ENCODE data around the gene MCOLN2. TPM values are rescaled to one million over a fixed set of nuclear protein-coding genes. Genes with fewer than 3 reads are reported as not detected.

Gene MCOLN2
- total RNA-seq, 1 donor from 2014 or later = not detected

- H3K9me3 Mint-ChIP-seq (ENCODE audit: unreplicated experiment) = no peaks in the 10 kb centered on the region
- TF ChIP-seq CTCF (IDR thresholded peaks at IDR 0.05; ENCODE audit: partially characterized antibody, unreplicated experiment) = peak; percentile 91
- no peak overlapping the region for H3K27ac Mint-ChIP-seq (ENCODE audit: unreplicated experiment)
- peak; percentile 45 for DNase-seq
- H3K27me3 Mint-ChIP-seq (ENCODE audit: unreplicated experiment) = peaks cover 4% of the 10 kb centered on the region
- no peaks in the 10 kb centered on the region for H3K36me3 Mint-ChIP-seq (ENCODE audit: unreplicated experiment)
- peaks cover 3% of the 10 kb centered on the region for H3K4me1 Mint-ChIP-seq (ENCODE audit: low read depth, unreplicated experiment)
- no peak overlapping the region for H3K4me3 Mint-ChIP-seq (ENCODE audit: unreplicated experiment)
These were observed 52.0 kb downstream of the MCOLN2 start for GRCh38 chr1:84944767-84945486.

GRCh38 chr1:84941843-84942242 is 55.1 kb downstream of the MCOLN2 start:
- no peaks in the 10 kb centered on the region for H3K27me3 Mint-ChIP-seq (ENCODE audit: unreplicated experiment)
- no peak overlapping the region for H3K4me3 Mint-ChIP-seq (ENCODE audit: unreplicated experiment)
- no peak for TF ChIP-seq CTCF (IDR thresholded peaks at IDR 0.05; ENCODE audit: partially characterized antibody, unreplicated experiment)
- no peaks in the 10 kb centered on the region for H3K36me3 Mint-ChIP-seq (ENCODE audit: unreplicated experiment)
- H3K9me3 Mint-ChIP-seq (ENCODE audit: unreplicated experiment) = no peaks in the 10 kb centered on the region
- no peak for DNase-seq
- H3K27ac Mint-ChIP-seq (ENCODE audit: unreplicated experiment) = no peak overlapping the region
- peaks cover 3% of the 10 kb centered on the region for H3K4me1 Mint-ChIP-seq (ENCODE audit: low read depth, unreplicated experiment)

- Mint-ChIP-seq H3K27me3 (ENCODE audit: unreplicated experiment) (no peaks in the 10 kb centered on the region), H3K4me1 (ENCODE audit: low read depth, unreplicated experiment) (peaks cover 3% of the 10 kb centered on the region), H3K9me3 (ENCODE audit: unreplicated experiment) (no peaks in the 10 kb centered on the region), H3K4me3 (ENCODE audit: unreplicated experiment) (no peak overlapping the region), H3K36me3 (ENCODE audit: unreplicated experiment) (no peaks in the 10 kb centered on the region), H3K27ac (ENCODE audit: unreplicated experiment) (no peak overlapping the region)
- no peak for TF ChIP-seq CTCF (IDR thresholded peaks at IDR 0.05; ENCODE audit: partially characterized antibody, unreplicated experiment)
- no peak for DNase-seq
These were observed 56.4 kb downstream of the MCOLN2 start for GRCh38 chr1:84940481-84940880.

DNA sequence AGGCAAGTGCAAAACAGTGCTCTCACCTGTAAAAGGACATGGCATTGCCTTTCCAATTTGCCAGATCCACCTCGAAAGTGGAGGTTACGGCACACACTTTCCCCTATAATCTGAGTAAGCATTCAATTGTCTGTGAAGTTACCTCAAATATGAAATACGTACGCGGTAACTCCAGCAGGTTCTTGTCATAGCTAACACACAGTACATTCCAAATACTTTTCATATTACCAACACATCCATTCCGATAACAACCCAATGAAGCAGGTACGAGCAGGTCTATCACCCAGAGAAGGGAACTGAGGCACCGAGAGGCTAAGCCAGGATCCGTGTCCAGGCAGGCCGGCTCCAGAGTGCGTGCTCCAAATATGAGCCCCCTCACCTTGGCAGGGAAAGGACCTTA is 57.2 kb downstream of the MCOLN2 start:
- H3K4me3 Mint-ChIP-seq (ENCODE audit: unreplicated experiment) = no peak overlapping the region
- no peak for TF ChIP-seq CTCF (IDR thresholded peaks at IDR 0.05; ENCODE audit: partially characterized antibody, unreplicated experiment)
- H3K9me3 Mint-ChIP-seq (ENCODE audit: unreplicated experiment) = no peaks in the 10 kb centered on the region
- H3K4me1 Mint-ChIP-seq (ENCODE audit: low read depth, unreplicated experiment) = peaks cover 3% of the 10 kb centered on the region
- H3K27me3 Mint-ChIP-seq (ENCODE audit: unreplicated experiment) = no peaks in the 10 kb centered on the region
- H3K27ac Mint-ChIP-seq (ENCODE audit: unreplicated experiment) = no peak overlapping the region
- no peaks in the 10 kb centered on the region for H3K36me3 Mint-ChIP-seq (ENCODE audit: unreplicated experiment)
- no peak for DNase-seq

- no peaks in the 10 kb centered on the region for H3K9me3 Mint-ChIP-seq (ENCODE audit: unreplicated experiment)
- no peak for TF ChIP-seq CTCF (IDR thresholded peaks at IDR 0.05; ENCODE audit: partially characterized antibody, unreplicated experiment)
- no peak overlapping the region for H3K27ac Mint-ChIP-seq (ENCODE audit: unreplicated experiment)
- no peaks in the 10 kb centered on the region for H3K36me3 Mint-ChIP-seq (ENCODE audit: unreplicated experiment)
- no peak for DNase-seq
- H3K27me3 Mint-ChIP-seq (ENCODE audit: unreplicated experiment) = no peaks in the 10 kb centered on the region
- H3K4me1 Mint-ChIP-seq (ENCODE audit: low read depth, unreplicated experiment) = peaks cover 3% of the 10 kb centered on the region
- no peak overlapping the region for H3K4me3 Mint-ChIP-seq (ENCODE audit: unreplicated experiment)
These were observed 57.8 kb downstream of the MCOLN2 start for GRCh38 chr1:84939151-84939550.
